ENCODE measurements around the gene PGM2. TPM values are rescaled to one million over a fixed set of nuclear protein-coding genes. Genes with fewer than 3 reads are reported as not detected.

The PGM2 gene
- total RNA-seq, 4 donors from 2014 or later: 12.4 to 23.3 (median 16.0) TPM

- TF ChIP-seq, protein P1, sequence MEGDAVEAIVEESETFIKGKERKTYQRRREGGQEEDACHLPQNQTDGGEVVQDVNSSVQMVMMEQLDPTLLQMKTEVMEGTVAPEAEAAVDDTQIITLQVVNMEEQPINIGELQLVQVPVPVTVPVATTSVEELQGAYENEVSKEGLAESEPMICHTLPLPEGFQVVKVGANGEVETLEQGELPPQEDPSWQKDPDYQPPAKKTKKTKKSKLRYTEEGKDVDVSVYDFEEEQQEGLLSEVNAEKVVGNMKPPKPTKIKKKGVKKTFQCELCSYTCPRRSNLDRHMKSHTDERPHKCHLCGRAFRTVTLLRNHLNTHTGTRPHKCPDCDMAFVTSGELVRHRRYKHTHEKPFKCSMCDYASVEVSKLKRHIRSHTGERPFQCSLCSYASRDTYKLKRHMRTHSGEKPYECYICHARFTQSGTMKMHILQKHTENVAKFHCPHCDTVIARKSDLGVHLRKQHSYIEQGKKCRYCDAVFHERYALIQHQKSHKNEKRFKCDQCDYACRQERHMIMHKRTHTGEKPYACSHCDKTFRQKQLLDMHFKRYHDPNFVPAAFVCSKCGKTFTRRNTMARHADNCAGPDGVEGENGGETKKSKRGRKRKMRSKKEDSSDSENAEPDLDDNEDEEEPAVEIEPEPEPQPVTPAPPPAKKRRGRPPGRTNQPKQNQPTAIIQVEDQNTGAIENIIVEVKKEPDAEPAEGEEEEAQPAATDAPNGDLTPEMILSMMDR (IDR thresholded peaks at IDR 0.05; ENCODE audit: low read depth): no peak
Measured at GRCh38 chr4:37891260-37892159, 65.0 kb downstream of the PGM2 start.

- TF ChIP-seq, protein P1 (IDR thresholded peaks at IDR 0.05; ENCODE audit: low read depth): no peak
Measured at GRCh38 chr4:37892641-37893040, 66.2 kb downstream of the PGM2 start.

- TF ChIP-seq, protein P1 (IDR thresholded peaks at IDR 0.05; ENCODE audit: low read depth): no peak
Measured at GRCh38 chr4:37893164-37893563, 66.7 kb downstream of the PGM2 start.

GRCh38 chr4:37895271-37895670 is 68.8 kb downstream of the PGM2 start:
- TF ChIP-seq, protein P1 (IDR thresholded peaks at IDR 0.05; ENCODE audit: low read depth): no peak

DNA sequence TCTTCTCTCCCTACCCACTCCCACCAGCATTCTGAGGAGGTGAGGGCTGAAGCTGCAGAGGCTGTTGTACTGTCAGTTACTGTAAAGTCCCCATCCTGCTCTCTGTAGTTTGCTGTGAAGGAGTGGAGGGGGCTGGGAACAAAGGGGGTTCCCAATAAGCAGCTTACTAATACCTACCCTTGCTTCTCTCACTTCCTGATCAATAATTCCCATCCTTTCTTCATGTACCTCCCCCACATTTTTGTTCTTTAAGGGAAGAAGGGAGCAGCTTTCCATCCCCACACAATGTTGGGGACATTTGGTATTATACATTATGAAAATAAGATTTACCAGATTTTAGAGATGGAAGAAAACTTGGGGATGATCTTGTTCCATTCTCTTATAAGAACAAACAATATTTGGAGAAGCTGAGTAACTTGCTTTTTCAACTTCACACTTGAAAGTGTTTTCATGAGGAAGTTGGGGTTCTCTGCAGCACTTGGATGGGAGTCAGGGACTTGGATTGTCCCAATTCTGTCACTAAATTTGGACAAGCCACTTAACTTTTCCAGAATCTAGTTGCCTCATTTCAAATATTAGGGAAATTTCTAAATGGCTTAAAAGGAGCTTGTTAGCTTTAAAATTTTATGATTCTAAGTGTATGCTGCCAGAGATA is 69.8 kb downstream of the PGM2 start:
- TF ChIP-seq, protein P1 (IDR thresholded peaks at IDR 0.05; ENCODE audit: low read depth): no peak

- TF ChIP-seq, protein P1 (IDR thresholded peaks at IDR 0.05; ENCODE audit: low read depth): no peak
Measured at GRCh38 chr4:37902212-37902611, 75.7 kb downstream of the PGM2 start.

Measured in subcutaneous adipose tissue (tissue), 4 donors.